NCI-H2227 (cell line): ENCODE results near the gene SLX4IP.
"Not testable (repeated sequence)": the region's sequence is repeated elsewhere in the genome, so short reads cannot be mapped to it uniquely, and the experiment has no call there.

Source experiments
- DNase-seq: peaks from one replicate; lab custom pipeline; 2025; ENCODE audit not compliant: unreplicated experiment; lab: John Stamatoyannopoulos, UW

Gene SLX4IP

GRCh38 chr20:10434832-10435812 lies at the start of gene SLX4IP:
Gene SLX4IP (plus strand): TSS chr20:10435305. CDS start chr20:10458205, 22,900 bp downstream.
- DNase-seq = peak; percentile 97

GRCh38 chr20:10385850-10386544 lies 49.1 kb upstream of the SLX4IP start:
- peak; percentile 26 for DNase-seq

- no peak for DNase-seq
These were observed 47.4 kb upstream of the SLX4IP start for GRCh38 chr20:10387686-10388085.

GRCh38 chr20:10388597-10388996 lies 46.5 kb upstream of the SLX4IP start:
- no peak for DNase-seq

- DNase-seq = no peak
These were observed 44.4 kb upstream of the SLX4IP start for GRCh38 chr20:10390709-10391108.

- DNase-seq = not testable (repeated sequence)
These were observed 40.4 kb upstream of the SLX4IP start for GRCh38 chr20:10394752-10395151.

GRCh38 chr20:10398834-10399369 lies 36.2 kb upstream of the SLX4IP start:
- DNase-seq = no peak

GRCh38 chr20:10402938-10403608 lies 32.0 kb upstream of the SLX4IP start:
- no peak for DNase-seq

GRCh38 chr20:10404023-10404628 lies 31.0 kb upstream of the SLX4IP start:
- no peak for DNase-seq

GRCh38 chr20:10404959-10405530 lies 30.1 kb upstream of the SLX4IP start:
- DNase-seq = no peak

GRCh38 chr20:10408108-10408813 lies 26.8 kb upstream of the SLX4IP start:
- DNase-seq = no peak

- DNase-seq = no peak
These were observed 23.4 kb upstream of the SLX4IP start for GRCh38 chr20:10411673-10412072.

GRCh38 chr20:10412591-10413408 lies 22.3 kb upstream of the SLX4IP start:
- no peak for DNase-seq

GRCh38 chr20:10415013-10415650 lies 20.0 kb upstream of the SLX4IP start:
- DNase-seq = no peak

- DNase-seq = not testable (repeated sequence)
These were observed 17.9 kb upstream of the SLX4IP start for GRCh38 chr20:10417218-10417617.

- no peak for DNase-seq
These were observed 15.5 kb upstream of the SLX4IP start for GRCh38 chr20:10419550-10420133.

GRCh38 chr20:10423735-10424134 lies 11.4 kb upstream of the SLX4IP start:
- no peak for DNase-seq

- DNase-seq = peak; percentile 65
These were observed 7.9 kb upstream of the SLX4IP start for GRCh38 chr20:10427060-10427692.
